NCI-H526 treated with DMSO at 0.1 percent for 48 hours (cell line): Measurements from ENCODE around the gene DHX8.
A peak's percentile ranks its signal among the peaks of the same experiment; 100 is the strongest.

Experiments
- DNase-seq: peaks from one replicate; lab custom pipeline; 2025; lab: John Stamatoyannopoulos, UW

Gene DHX8

DNA sequence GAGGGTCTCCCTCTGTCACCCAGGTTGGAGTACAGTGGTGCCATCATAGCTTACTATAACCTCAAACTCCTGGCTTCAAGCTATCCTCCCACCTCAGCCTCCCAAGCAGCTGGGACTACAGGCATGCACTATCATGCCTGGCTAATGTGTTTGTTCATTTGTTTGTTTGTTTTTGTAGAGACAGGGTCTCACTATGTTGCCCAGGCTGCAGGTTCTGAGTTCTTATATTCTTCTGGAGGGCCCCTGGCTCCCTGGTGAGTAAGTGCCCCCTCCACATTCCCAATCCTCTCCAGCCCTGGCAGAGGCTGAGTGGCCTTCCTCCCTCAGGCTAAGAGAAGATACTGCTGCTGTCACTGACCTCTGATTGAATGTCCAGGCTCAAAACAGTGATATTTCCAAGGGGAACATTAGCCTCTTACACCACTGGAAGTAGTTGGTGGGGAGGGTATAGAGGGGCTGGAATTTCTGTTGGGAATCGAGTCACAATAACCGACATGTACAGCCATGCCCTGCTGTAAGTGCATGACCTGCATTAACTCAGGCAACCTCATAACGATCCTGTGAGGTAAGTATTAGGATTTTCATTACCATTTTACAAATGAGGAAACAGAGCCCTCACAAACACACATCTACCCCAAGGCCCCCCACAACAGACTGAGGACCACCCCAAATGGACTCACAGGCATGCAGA, 65.1 kb downstream of the DHX8 start:
- DNase-seq: no peak

DNA sequence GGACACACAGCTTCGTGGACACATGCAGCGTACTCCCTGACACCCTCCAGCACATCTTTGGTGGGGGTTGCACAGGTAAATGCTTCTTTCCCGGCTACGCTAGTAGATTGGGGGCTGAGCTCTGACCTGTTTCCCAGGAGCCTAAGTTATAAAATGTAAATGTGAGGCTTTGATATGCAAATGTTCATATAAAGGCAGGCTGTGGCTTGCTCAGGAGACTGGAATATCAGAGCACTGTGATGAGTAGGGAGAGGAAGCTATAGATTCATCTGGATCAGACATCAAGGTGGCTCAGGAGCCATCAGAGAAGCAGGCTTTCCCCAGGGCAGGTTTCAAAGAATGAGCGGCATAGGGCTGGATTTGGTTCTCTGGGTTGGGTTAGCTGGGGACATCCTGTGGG, 65.7 kb downstream of the DHX8 start:
- DNase-seq: peak; percentile 93

DNA sequence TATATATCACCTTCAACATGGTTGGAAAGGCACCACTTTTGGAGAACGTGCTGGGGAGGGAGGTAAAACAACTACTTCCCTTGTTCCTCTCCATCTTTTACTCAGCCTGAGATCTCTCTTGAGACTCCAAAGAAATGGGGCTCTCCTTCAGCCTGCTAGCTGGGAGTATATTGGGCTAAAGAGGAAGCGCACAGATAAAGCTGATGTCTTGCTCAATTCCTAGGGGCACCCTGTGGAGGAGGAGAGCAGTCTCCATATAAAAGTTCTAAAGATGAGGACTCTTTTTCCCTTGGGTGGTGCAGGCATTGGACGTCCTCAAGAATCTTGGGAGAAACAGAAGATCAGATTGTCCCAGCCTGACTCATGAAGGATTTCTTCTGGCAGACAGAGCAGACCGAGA, 67.0 kb downstream of the DHX8 start:
- no peak for DNase-seq

DNA sequence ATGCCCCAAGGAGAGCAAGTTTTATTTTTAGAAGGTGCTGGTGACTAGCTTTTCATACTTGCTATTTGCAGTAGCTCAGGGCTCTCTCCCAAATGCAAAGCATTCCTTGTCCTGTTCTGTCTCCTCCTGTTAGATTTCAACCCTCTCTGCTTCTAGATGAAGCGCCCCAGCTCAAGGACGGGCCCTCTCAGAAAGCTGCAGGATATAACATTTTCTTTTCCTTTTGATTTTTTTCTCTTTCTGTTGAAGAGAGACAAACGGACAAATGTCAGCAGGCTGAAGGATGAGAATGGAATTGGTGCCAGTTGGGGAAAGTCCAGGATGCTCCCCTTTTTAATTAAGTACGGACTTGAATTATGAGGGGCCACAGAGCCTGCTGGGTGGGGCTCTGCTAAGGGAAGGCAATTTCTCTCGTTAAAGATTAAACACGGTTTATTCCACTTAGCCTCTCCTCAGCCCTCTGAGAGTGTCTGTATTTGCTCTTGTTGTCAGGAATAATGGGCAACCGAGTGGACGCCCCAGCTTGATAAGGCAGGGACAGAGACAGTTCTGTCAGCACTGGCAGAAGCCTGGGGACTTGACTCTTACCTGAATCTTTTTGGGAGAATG, 68.6 kb downstream of the DHX8 start:
- no peak for DNase-seq

DNA sequence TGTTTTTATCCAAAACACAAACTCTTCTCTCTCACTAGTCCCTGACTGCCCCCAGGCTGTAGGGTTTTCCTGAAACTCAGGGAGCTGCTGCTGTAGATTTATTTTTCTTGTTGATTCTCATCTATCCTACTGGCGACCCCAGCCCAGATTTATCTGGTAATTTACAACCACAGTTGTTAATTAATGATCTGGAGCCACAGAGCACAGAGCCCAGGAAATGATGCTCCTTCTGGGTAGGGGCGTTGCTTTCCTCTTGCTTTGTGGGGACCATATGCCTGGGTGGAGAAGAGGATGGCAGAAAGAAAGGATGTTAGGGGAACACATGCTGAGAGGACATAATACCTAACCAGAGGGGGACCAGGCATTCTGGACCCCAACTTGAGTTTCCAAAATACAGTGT, 69.8 kb downstream of the DHX8 start:
- DNase-seq: no peak

DNA sequence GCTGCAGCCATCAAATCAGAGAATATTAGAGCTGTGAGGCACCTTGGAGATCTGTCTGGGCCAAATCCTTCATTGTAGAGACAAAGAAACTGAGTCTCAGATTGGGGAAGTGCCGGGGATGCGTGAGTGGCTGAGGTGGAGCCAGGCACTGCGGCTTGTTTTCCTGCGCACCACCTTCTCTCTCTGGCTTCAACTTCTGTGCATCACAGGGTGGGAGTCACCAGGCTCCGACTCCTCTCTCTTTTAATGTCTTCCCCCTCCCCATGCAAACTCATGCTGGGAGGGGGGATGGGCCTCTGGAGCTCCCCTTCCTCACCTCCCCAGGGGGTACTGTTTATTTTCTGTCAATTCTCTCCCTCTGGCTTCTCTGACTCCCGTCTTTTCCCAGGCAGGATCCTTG, 71.1 kb downstream of the DHX8 start:
- no peak for DNase-seq

DNA sequence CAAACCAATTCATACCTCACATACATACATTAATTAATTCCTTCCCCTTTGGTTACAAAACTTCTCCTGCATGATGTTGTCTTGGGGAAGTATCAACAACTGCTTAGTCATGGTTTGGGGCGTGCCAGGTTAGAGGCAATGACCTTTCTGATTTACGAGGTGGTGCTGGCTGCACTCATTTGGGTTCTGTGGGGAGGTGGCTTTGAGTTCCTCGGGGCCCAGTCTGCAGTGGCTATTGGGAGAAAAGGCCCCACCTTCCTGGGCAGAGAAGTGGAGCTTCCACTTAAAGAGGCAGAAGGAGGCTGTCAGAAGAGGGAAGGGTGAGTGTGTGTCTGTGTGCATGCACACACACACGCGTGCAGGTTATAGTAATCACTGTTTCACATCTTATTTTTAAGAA, 72.5 kb downstream of the DHX8 start:
- no peak for DNase-seq

DNA sequence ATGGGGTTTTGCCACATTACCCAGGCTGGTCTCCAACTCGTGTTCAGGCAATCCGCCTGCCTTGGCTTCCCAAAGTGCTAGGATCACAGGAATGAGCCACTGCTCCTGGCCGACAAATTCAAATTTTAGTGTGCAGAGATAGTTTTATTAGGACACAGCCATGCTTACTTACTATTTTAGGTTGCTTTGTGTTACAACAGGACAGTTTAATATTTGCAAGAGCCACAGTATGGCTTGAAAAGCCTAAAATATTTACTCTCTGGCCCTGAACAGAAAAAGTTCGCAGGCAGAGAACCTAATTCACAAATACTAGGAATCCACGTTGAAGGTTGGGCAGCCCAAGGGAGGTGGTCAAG, 75.0 kb downstream of the DHX8 start:
- DNase-seq: no peak

DNA sequence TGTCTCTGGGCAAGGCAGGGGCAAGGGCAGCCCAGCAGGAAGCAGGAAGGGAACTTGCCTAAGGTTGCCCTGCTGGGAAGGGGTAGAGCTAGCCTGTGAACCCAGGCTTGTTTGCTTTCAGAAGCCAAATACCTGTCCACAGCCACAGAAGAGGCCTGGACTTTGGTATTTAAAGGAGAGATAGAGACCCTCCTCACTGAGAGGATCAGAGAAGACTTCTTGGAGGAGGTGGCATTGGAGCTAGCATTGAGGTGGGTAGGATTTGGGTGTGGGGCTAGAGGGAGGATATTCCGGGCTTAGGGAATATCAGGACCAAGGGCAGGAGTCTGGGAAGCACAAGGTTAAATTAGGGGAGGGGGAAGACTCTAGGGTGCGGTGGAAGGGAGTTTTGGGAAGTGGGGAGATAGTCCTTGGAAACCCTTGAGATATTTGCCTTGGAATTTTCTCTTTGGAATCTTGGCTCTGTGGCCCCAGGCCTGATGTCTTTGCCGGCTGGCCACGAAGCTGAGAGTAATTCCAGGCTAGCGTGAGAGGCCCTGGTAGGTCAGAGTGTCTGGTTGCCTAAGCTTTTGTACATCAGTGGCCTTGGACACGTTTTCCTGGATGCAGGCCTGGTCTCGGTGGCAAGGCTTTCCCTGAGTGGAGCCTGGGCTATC, 75.5 kb downstream of the DHX8 start:
- no peak for DNase-seq

DNA sequence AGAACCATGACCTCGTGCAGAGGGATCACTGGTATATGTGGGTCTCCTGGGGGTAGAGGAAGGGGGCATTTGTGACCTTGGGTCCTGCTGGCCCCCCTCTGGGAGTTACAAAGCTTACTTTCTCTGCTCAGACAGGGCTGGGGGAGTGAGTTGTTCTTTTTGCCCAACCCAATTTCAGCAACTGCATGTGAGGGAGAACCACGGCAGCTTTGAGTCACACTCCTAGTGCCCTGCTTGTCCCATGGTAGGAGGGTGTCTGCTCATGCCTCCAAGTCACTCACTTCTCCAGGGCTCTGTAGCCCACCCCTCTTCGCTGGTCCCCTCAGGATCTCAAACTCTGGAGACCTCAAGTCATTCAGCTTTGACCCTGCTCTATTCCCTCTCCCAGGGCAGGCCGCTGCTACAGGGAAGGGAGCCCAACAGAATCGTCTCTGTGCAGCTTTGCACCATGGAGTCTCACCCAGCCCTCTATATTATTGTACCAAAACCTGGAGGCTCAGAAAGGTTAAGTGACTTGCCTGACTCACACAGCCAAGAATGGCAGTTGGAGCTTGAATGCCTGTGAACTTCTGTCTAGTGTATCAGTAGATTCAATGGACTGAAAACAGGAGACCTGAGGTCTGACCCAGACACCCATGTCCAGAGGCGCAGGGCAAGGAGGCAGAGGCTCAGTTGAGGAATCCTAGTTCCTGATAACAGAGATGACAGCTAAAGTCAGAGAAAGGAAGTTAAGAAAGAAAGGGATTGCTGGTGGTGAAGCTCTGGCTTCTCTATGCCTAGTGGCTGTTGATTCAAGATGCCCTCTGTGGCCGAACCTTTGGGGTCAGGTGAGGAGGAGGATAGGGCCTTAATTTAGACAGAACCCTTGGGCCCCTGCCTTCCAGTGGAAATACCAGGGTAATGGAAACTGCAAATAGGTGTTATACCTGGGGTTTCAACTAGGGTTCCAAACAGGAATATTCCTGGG, 77.0 kb downstream of the DHX8 start:
- DNase-seq: no peak

DNA sequence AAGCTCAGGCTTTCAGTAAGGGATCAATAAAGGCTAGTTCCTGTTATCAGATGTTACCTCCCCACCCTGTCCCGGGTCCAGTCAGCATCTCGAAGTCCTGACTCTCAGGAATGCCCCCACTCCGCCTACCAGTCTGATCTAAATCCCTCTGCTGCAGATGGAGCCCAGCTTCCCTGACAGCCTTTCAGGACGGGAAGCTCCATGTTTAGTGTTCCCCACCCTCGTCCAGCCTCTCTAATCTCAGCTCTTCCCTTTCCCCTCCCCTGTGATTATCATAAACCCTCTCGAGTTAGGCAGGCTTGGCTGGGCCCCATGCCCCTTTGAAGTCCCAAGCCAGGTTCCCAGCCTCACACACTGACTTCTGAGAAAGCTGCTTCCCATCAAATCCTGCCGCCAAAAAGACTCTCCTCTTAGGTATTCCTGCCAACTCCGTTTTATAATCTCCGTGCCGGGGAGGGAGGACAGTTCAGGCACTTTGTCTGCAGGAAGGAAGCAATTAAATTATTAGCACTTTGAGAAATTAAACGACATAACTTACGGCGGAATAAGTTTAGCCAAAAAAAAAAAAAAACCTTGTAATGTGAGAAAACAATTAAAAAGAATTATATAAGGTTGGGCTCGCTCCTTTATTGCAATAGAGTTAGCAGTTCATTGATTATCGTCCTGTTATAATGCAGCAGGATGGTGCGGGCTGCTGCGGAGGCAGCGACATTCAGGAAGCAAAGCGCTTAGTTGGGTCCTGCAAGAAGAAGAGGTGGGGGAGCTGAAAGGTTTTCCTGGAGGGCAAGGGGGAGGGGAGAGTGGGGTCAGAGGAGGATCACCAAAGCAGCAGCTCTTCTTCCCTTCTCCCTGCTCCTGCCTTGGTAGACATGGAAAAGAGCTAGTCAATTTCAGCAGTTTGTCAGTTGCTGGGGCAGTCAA, 79.2 kb downstream of the DHX8 start:
- no peak for DNase-seq

DNA sequence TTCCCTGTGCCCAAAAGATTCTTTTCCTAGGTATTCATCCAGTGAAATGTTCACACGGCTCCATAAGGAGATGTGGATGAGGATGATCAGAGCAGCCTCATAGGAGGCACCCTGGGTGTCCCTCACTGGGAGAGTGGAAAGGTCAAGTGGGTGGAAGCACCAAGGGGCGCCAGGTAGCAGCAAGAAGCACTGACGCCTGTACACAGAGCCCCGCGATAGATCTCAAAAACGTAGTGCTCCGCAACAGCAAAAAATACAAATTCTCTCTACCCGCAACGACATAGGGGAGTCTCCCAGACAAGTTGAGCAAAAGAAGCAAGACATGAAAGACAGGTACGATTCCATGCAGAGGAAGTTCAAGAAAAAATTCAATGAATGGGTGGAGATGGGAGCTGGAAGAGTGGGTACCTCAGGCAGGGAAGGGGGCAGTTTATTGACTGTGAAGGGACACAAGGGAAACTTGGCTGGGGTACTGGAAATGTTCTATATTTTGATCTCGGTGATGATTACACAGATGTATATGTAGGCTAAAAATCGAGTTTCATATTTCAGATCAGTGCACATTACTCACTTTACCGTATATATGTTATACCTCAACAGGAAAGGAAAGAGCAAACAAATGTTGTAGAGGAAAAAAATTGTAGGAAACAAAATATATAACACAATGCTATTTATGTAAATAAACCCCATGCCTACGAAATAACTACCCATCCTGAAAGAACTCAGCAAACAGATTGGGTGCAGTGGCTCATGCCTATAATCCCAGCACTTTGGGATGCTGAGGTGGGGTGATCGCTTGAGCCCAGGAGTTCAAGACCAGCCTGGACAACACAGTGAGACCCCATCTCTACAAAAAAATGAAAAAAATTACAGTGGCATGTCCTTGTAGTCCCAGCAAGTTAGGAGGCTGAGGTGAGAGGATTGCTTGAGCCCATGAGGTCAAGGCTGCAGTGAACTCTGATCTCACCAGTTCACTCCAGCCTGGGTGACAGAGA, 80.1 kb downstream of the DHX8 start:
- no peak for DNase-seq

DNA sequence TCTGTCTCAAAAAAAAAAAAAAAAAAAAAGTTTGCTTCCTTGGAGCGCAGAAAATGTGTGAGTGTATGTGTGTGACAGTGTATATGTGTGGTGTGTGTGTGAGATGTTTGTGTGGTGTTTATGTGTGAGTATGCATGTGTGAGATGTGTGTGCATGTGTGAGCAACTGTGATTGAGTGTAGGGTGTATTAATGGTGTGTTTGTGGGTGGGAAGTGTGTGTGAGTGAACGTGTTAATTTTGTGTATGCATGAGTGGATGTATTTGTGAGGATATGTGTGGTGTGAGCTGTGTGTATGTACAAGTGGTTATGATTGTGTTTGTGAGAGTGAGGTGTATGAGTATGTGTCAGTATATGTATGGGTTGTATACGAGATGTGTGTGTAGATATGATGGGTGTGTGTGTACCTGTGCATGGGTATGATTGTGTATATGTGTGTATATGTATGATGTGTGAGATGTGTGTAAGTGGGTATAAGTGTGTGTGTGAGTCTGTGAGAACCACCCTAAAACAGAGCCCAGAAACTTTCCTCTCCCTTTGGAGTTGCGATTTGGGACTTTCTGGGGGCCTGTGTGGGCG, 84.8 kb downstream of the DHX8 start:
- DNase-seq: no peak

DNA sequence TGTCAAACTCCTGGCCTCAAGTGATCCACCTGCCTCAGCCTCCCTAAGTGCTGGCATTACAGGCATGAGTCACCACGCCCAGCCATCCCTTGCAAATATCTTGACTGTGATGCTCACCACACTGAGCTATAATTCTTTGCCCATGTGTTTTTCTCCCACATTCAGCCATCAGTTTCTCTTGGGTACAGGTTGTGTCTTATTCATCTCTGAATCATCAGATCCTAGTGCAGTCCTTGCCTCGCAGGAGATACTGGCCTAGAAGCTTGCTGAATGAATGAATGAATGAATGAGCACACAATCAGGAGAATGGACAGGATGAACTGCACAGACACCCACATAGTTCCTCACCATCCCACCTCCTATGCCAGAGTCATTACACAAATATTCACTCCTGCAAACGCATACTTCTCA, 86.7 kb downstream of the DHX8 start:
- DNase-seq: no peak

DNA sequence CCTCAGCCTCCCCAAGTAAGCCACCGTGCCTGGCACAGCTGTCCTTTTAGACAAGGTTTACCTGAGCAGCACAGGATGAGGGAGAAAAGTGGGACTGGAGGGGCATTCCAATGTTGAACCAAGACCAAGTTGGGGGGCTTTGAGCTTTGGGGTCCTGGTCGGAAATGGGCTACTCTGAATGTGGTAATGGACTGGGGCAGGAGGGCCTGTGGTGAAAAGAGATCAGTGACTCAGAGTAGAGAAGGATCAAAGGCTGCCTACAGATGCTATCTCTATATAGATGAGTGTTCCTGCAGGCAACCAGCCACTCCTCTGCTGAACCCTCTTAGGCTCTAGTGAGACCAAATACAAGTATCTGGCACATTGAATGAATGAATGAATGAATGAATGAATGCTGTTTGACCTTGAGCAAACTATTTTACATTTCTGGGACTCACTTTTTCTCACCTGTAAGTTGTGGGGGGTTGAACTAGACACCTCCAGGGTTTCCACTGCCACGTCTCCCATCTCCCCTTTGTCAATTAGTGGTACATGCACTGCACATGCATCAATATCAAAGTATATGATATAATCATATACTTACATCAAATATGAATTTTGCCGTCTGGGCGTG, 88.7 kb downstream of the DHX8 start:
- DNase-seq: no peak

DNA sequence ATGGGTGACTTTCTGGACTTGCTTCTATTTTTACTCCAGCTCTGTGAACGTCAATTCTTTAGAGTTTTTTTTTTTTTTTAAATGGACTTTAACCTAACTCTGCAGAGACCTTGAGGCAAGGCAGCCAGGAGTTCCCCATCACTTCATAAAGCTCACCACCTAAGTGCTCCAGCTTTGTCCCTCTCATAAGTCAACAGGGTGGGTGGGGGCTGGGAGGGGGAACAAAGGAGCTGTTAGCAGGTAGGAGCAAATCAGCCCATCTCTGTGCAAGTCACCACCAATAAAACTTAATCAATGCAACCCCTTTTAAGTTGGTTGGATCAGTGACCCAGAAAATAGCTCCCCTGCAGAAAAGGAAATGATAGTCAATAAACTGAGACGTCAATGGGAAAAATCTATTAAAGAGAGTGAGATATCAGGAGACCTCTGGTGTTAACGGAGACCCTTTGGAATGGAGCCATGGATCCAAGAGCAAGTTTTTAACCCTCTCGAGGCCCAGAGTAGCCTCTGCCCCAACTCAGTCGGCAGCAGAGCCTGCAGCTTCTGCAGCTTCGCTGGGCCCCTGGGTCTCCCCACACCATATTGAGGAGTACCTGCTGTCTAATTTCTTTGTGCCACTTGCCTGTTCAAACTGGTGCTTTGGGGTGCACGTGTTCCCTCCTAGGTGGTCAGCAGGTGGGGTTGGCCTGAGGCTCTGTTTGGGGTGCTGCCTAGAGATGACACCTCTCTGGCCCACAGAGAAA, 90.0 kb downstream of the DHX8 start:
- no peak for DNase-seq

DNA sequence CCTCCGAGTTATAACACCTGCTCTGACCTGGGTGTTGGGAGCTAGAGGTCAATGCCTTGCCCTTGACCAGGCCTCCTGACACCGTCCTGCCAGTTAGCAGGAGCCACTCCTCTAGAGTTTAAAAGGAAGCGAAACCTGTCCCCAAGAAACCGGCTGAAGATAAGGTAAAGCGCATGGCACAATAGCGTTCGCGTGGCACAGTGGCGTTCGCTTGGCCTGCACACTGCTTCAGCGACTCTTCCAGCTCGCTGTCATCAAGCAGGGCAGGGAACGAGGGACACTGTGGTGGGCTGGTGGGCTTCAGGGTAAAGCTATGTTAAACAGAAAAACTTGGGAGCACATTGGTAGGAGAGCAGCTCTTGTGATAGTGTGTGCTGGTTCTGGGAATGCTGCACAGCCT, 90.6 kb downstream of the DHX8 start:
- DNase-seq: no peak

DNA sequence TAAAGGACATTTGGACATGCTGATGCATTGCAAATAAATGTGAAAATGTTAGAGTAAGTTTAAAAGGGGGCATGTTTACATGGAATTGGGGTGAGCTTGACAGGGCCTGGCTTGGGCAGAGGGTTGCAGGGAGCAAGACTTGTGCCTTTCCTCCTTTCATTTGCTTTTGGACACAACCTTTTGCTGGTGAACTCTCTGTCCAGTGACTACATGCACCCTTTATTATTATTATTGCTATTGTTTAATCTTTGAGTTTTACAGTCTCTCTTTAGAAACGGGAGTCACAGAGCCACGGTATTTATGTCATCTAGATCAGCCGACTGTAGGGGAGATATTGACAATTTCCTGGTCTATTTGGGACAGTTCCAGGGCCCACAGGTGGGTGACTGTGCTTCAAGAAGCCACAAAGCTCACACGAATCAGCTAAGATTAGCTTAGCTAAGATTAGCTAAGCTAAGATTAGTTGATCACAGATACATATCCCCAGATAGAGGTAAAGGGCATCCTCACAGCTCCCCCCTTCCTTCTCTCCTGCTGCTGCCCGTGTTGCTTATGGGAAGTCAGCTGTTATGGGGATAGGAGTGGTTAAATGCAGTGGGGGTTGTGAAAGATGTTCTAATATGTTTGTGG, 91.2 kb downstream of the DHX8 start:
- DNase-seq: no peak
